Cardiac muscle cell (in vitro differentiated cells and primary cell): ENCODE data around the gene TAF4. TPM values are rescaled to one million over a fixed set of nuclear protein-coding genes. Genes with fewer than 3 reads are reported as not detected.

Source experiments
- DNase-seq, 2 donors: peaks; one replicate each; pipeline versions ENCODE4 v3.0.0 to v3.0.0-alpha.2; 2010 to 2017; ENCODE audit warnings: low read depth in 1 of 2, low spot score in 1 of 2
- H3K27ac ChIP-seq: fragments of 200-600 bp; sonication (generic); 2 replicates; pipeline ENCODE4 v1.5.1; 2016
- H3K27me3 ChIP-seq: fragments of 200-600 bp; sonication (generic); 2 replicates; pipeline ENCODE4 v1.6.0; 2016; ENCODE audit warnings: control low read depth
- H3K36me3 ChIP-seq: fragments of 200-600 bp; sonication (generic); 2 replicates; pipeline ENCODE4 v1.5.1; 2016; ENCODE audit warnings: control low read depth
- H3K4me1 ChIP-seq: fragments of 200-600 bp; sonication (generic); 2 replicates; pipeline ENCODE4 v1.8.1; 2017; ENCODE audit warnings: low read depth, mild to moderate bottlenecking, mixed run types
- H3K4me3 ChIP-seq: fragments of 200-600 bp; sonication (generic); 2 replicates; pipeline ENCODE4 v1.5.1; 2016; ENCODE audit warnings: mild to moderate bottlenecking
- H3K9me3 ChIP-seq: fragments of 200-600 bp; sonication (generic); 2 replicates; pipeline ENCODE4 v1.5.1; 2017; ENCODE audit warnings: low read depth, mild to moderate bottlenecking, control low read depth
- polyA plus RNA-seq: library from polyadenylated mRNA; unstranded; fragments of >200 nt; fragmentation: Nextera tagmentation; extraction: Ambion mirVana; gene quantifications from 2 replicates; pipeline ENCODE4 v1.2.1, GENCODE V29; 2016
- total RNA-seq: library from RNA; depleted of rRNA; stranded (reverse); fragments of >200 nt; gene quantifications from 2 replicates; pipeline ENCODE4 v1.2.3, GENCODE V29; 2016
- TF ChIP-seq, protein P1 (sequence below): IDR thresholded peaks from 2 replicates; pipeline ENCODE4 v1.5.1; 2012; ENCODE audit warnings: low read depth, mild to moderate bottlenecking, low read length

The TAF4 gene
- total and polyA plus RNA-seq, 2 experiments from 2014 or later, result 3.7 to 21.1 TPM

GRCh38 chr20:62049342-62050165 is 16.1 kb downstream of the TAF4 start:
- DNase-seq, result no peak
- no peaks in the 10 kb centered on the region for H3K9me3 ChIP-seq
- peaks cover 7% of the 10 kb centered on the region for H3K4me1 ChIP-seq
- no peaks in the 10 kb centered on the region for H3K36me3 ChIP-seq
- TF ChIP-seq, protein P1, sequence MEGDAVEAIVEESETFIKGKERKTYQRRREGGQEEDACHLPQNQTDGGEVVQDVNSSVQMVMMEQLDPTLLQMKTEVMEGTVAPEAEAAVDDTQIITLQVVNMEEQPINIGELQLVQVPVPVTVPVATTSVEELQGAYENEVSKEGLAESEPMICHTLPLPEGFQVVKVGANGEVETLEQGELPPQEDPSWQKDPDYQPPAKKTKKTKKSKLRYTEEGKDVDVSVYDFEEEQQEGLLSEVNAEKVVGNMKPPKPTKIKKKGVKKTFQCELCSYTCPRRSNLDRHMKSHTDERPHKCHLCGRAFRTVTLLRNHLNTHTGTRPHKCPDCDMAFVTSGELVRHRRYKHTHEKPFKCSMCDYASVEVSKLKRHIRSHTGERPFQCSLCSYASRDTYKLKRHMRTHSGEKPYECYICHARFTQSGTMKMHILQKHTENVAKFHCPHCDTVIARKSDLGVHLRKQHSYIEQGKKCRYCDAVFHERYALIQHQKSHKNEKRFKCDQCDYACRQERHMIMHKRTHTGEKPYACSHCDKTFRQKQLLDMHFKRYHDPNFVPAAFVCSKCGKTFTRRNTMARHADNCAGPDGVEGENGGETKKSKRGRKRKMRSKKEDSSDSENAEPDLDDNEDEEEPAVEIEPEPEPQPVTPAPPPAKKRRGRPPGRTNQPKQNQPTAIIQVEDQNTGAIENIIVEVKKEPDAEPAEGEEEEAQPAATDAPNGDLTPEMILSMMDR, result no peak
- H3K27ac ChIP-seq, result no peak overlapping the region
- no peaks in the 10 kb centered on the region for H3K27me3 ChIP-seq
- no peak overlapping the region for H3K4me3 ChIP-seq

DNA sequence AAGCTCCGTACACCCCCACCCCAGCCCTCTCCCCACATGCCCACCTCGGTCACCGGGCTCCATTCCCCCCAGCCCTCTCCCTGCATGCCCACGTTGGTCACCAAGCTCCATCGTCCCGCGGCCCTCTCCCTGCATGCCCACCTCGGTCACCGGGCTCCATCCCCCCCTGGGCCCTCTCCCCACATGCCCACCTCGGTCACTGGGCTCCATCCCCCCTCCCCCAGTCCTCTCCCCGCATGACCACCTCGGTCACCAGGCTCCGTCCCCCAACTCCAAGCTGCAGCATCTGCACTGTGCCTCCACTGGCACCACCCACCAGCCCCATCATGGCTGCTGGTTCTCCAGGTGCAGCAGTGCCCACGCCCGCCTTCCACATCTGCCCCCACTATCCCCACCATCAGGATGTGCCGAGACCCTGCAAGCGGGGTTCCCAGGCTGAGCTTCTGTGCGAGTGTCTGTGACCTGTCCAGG is 16.8 kb downstream of the TAF4 start:
- no peak overlapping the region for H3K4me3 ChIP-seq
- no peaks in the 10 kb centered on the region for H3K9me3 ChIP-seq
- peaks cover 7% of the 10 kb centered on the region for H3K4me1 ChIP-seq
- no peak overlapping the region for H3K27ac ChIP-seq
- H3K27me3 ChIP-seq, result no peaks in the 10 kb centered on the region
- H3K36me3 ChIP-seq, result no peaks in the 10 kb centered on the region
- DNase-seq, result no peak
- TF ChIP-seq, protein P1, result no peak

DNA sequence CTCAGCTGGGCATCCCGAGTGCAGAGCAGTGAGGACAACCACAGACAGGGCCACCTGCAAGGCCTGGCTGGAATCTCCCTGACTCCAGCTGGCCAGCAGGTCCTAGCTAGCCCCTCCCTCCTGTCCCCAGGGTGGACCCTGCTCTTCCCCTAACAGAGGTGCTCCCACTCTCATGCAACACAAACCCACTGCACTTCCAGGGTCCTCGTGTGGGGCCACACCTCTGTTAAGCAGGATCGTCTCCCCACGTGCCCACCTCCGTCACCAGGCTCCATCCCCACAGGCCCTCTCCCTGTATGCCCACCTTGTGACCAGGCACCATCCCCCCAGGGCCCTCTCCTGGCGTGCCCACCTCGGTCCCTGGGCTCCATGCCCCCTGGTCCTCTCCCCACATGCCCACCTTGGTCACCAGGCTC is 17.3 kb downstream of the TAF4 start:
- TF ChIP-seq, protein P1, result no peak
- H3K4me3 ChIP-seq, result no peak overlapping the region
- DNase-seq, result no peak
- H3K27me3 ChIP-seq, result no peaks in the 10 kb centered on the region
- H3K27ac ChIP-seq, result no peak overlapping the region
- H3K4me1 ChIP-seq, result peaks cover 7% of the 10 kb centered on the region
- H3K9me3 ChIP-seq, result no peaks in the 10 kb centered on the region
- H3K36me3 ChIP-seq, result no peaks in the 10 kb centered on the region

- Histone ChIP-seq H3K4me3 (no peak overlapping the region), H3K27me3 (no peaks in the 10 kb centered on the region), H3K9me3 (no peaks in the 10 kb centered on the region), H3K36me3 (no peaks in the 10 kb centered on the region), H3K27ac (no peak overlapping the region), H3K4me1 (peaks cover 7% of the 10 kb centered on the region)
- TF ChIP-seq, protein P1, result no peak
- DNase-seq, result no peak
Observed at GRCh38 chr20:62047666-62048345, 17.9 kb downstream of the TAF4 start.

- H3K4me1 ChIP-seq, result peaks cover 6% of the 10 kb centered on the region
- no peak for DNase-seq
- H3K27me3 ChIP-seq, result no peaks in the 10 kb centered on the region
- no peak overlapping the region for H3K4me3 ChIP-seq
- no peaks in the 10 kb centered on the region for H3K36me3 ChIP-seq
- TF ChIP-seq, protein P1, result no peak
- H3K27ac ChIP-seq, result no peak overlapping the region
- H3K9me3 ChIP-seq, result no peaks in the 10 kb centered on the region
Observed at GRCh38 chr20:62046431-62046830, 19.2 kb downstream of the TAF4 start.
